SK-N-SH (cell line): ENCODE measurements around the gene UBE2D4. TPM values are rescaled to one million over a fixed set of nuclear protein-coding genes. Genes with fewer than 3 reads are reported as not detected.

Experiments used
- CTCF ChIA-PET: fragments of 300-600, 350-600 bp; formaldehyde crosslinking; extraction: SDS; loops from one replicate; lab custom pipeline; 2021; lab: Yijun Ruan, JAX
- POLR2A ChIA-PET: fragments of 350-600 bp; sonication (Branson Sonifier 250); formaldehyde crosslinking; extraction: SDS; loops from one replicate; lab custom pipeline; 2020; ENCODE audit warnings: antibody characterized with exemption, inconsistent platforms; lab: Yijun Ruan, JAX
- DNase-seq: peaks from one replicate; pipeline ENCODE4 v3.0.0; 2012
- H2AFZ ChIP-seq: fragments of 200-600 bp; sonication (generic); 2 replicates; pipeline ENCODE4 v1.8.1; 2016; ENCODE audit warnings: antibody characterized with exemption, mild to moderate bottlenecking, low read depth
- H3F3A ChIP-seq: fragments of 200-600 bp; sonication (generic); replicated peaks from 2 replicates; pipeline ENCODE3; 2016; ENCODE audit warnings: antibody characterized with exemption, mild to moderate bottlenecking; ENCODE audit not compliant: insufficient read depth
- H3K27ac ChIP-seq, 2 experiments: fragments of 200-500 bp in 1 of 2; fragments of 200-600 bp in 1 of 2; sonication (Bioruptor generic) in 1 of 2; sonication (generic), shearing (Covaris generic) in 1 of 2; 2 replicates each; pipeline versions ENCODE4 v1.5.1 to v1.6.1; 2014 to 2016; ENCODE audit warnings: low read depth in 2 of 2, inconsistent platforms in 1 of 2, low read length in 1 of 2, mild to moderate bottlenecking in 1 of 2, mixed read lengths in 1 of 2
- H3K27me3 ChIP-seq: fragments of 200-600 bp; sonication (generic), shearing (Covaris generic); 2 replicates; pipeline ENCODE4 v1.6.1; 2016; ENCODE audit warnings: mixed run types; ENCODE audit not compliant: insufficient read depth
- H3K36me3 ChIP-seq, 2 experiments: fragments of 200-500 bp in 1 of 2; fragments of 200-600 bp in 1 of 2; sonication (Bioruptor generic) in 1 of 2; sonication (generic) in 1 of 2; replicated peaks in 1 of 2; 2 replicates each; pipeline versions ENCODE3 to v1.5.1; 2014 to 2016; ENCODE audit warnings: low read length in 1 of 2, mild to moderate bottlenecking in 1 of 2; ENCODE audit not compliant: insufficient read depth in 2 of 2, control insufficient read depth in 1 of 2
- H3K4me1 ChIP-seq, 2 experiments: fragments of 200-500 bp in 1 of 2; fragments of 200-600 bp in 1 of 2; sonication (Bioruptor generic) in 1 of 2; sonication (generic), shearing (Covaris generic) in 1 of 2; 2 replicates each; pipeline versions ENCODE4 v1.5.1 to v1.6.1; 2014 to 2016; ENCODE audit warnings: low read depth in 1 of 2, low read length in 1 of 2, mixed run types in 1 of 2; ENCODE audit not compliant: insufficient read depth in 2 of 2, control insufficient read depth in 1 of 2
- H3K4me2 ChIP-seq: fragments of 200-600 bp; sonication (generic), shearing (Covaris generic); 2 replicates; pipeline ENCODE4 v1.6.1; 2017; ENCODE audit warnings: mixed run types
- H3K4me3 ChIP-seq, 2 experiments: fragments of 200-500 bp in 1 of 2; fragments of 200-600 bp in 1 of 2; sonication (Bioruptor generic) in 1 of 2; sonication (generic), shearing (Covaris generic) in 1 of 2; 2 replicates each; pipeline versions ENCODE4 v1.5.1 to v1.8.1; 2014 to 2016; ENCODE audit warnings: low read depth in 2 of 2, inconsistent platforms in 1 of 2, low read length in 1 of 2, mild to moderate bottlenecking in 1 of 2, mixed read lengths in 1 of 2, moderate library complexity in 1 of 2
- H3K79me2 ChIP-seq: fragments of 200-600 bp; sonication (generic); 2 replicates; pipeline ENCODE4 v1.8.1; 2017; ENCODE audit warnings: mild to moderate bottlenecking; ENCODE audit not compliant: insufficient read depth
- H3K9ac ChIP-seq: fragments of 200-600 bp; sonication (generic); 2 replicates; pipeline ENCODE4 v1.6.1; 2017; ENCODE audit warnings: mixed run types
- H3K9me2 ChIP-seq: fragments of 200-600 bp; sonication (generic); 2 replicates; pipeline ENCODE4 v1.6.1; 2017; ENCODE audit warnings: mixed run types
- H3K9me3 ChIP-seq: fragments of 200-600 bp; sonication (generic); 2 replicates; pipeline ENCODE4 v1.6.1; 2017; ENCODE audit warnings: mixed run types, mild to moderate bottlenecking, moderate library complexity
- H4K20me1 ChIP-seq: fragments of 200-600 bp; sonication (generic); 2 replicates; pipeline ENCODE4 v1.6.1; 2017; ENCODE audit warnings: mild to moderate bottlenecking, mixed run types; ENCODE audit not compliant: insufficient read depth
- FOSL2 ChIP-seq: IDR thresholded peaks from 2 replicates; pipeline ENCODE4 v1.4.0; 2012; ENCODE audit warnings: low read depth, mild to moderate bottlenecking, moderate library complexity, borderline replicate concordance
- FOXJ3 ChIP-seq: sonication (generic); formaldehyde crosslinking; IDR thresholded peaks from 2 replicates; pipeline ENCODE4 v1.5.1; 2020; ENCODE audit warnings: mild to moderate bottlenecking, missing genetic modification reagents
- GABPA ChIP-seq: IDR thresholded peaks from 2 replicates; pipeline ENCODE4 v1.4.0; 2012; ENCODE audit warnings: low read depth, mild to moderate bottlenecking
- MAX ChIP-seq: IDR thresholded peaks from 2 replicates; pipeline ENCODE4 v1.4.0; 2012; ENCODE audit warnings: low read depth
- MXI1 ChIP-seq: IDR thresholded peaks from 2 replicates; pipeline ENCODE4 v1.6.1; 2012; ENCODE audit warnings: mild to moderate bottlenecking, low read depth, low read length, improper control_type of control experiment
- RAD21 ChIP-seq: IDR thresholded peaks from 2 replicates; pipeline ENCODE4 v1.6.1; 2012; ENCODE audit warnings: mild to moderate bottlenecking, low read length
- RCOR1 ChIP-seq: fragments of 150-350 bp; IDR thresholded peaks from 2 replicates; pipeline ENCODE4 v1.6.1; 2017; ENCODE audit warnings: antibody characterized with exemption, low read length
- REST ChIP-seq: IDR thresholded peaks from 2 replicates; pipeline ENCODE4 v1.6.1; 2012; ENCODE audit warnings: mild to moderate bottlenecking, low read depth, low read length, moderate library complexity
- TAF1 ChIP-seq: IDR thresholded peaks from 2 replicates; pipeline ENCODE4 v1.6.1; 2012; ENCODE audit warnings: low read depth, mild to moderate bottlenecking, low read length, moderate library complexity, borderline replicate concordance
- WGBS: methylation state at CpG from one replicate; pipeline ENCODE4 v1.1.6; 2017; ENCODE audit warnings: low lambda C conversion rate; 5-methylcytosine and 5-hydroxymethylcytosine counted together
- polyA plus RNA-seq, 3 experiments: library from polyadenylated mRNA; depleted of rRNA; stranded (reverse); fragments of >200 nt; gene quantifications; 2 replicates each; pipeline ENCODE4 v1.2.3, GENCODE V29; 2012

The UBE2D4 gene
- polyA plus RNA-seq, 1 of the 3 experiments (the other 2 are of a cell fraction) = 22.8 TPM

- CTCF ChIA-PET = interaction anchor here (0.6 to 1.2 kb wide), 2 partner anchors 33 to 770 kb away, joined by 4 read pairs; no protein-coding TSS in a partner anchor
- Histone ChIP-seq H3K4me1 (peaks cover 0 to 18% of the 10 kb centered on the region in 2 experiments; a peak in 1 of 4 replicates), H3K9me3 (no peaks in the 10 kb centered on the region), H3K9me2 (no peaks in the 10 kb centered on the region), H4K20me1 (no peaks in the 10 kb centered on the region), H3K9ac (no peak overlapping the region), H3K4me2 (no peak overlapping the region), H2AFZ (no peak overlapping the region), H3K27ac (no peak overlapping the region), H3K27me3 (no peaks in the 10 kb centered on the region), H3K79me2 (no peaks in the 10 kb centered on the region), H3F3A (peaks cover 15% of the 10 kb centered on the region), H3K4me3 (no peak overlapping the region), H3K36me3 (no peaks in the 10 kb centered on the region)
- no peak for DNase-seq
- POLR2A ChIA-PET = no interaction called here
- WGBS = 94% methylated on average over 4 of the region's 4 CpGs
- TF ChIP-seq REST = no peak
- no peak for TF ChIP-seq FOXJ3
- no peak for TF ChIP-seq MXI1
- TF ChIP-seq RAD21 = no peak
- TF ChIP-seq GABPA = no peak
These were observed 3.5 kb upstream of the UBE2D4 start for GRCh38 chr7:43922726-43923125.

- Histone ChIP-seq H3K4me2 (peak overlapping the region; percentile 95), H3K4me3 (peak overlapping the region; percentile 58 to 75), H3K4me1 (peaks cover 0 to 25% of the 10 kb centered on the region in 2 experiments; a peak in 1 of 4 replicates), H3F3A (peaks cover 15% of the 10 kb centered on the region), H3K9me3 (no peaks in the 10 kb centered on the region), H3K27me3 (no peaks in the 10 kb centered on the region), H3K9ac (peak overlapping the region; percentile 57; the same call in 1 of the 2 replicates), H4K20me1 (no peaks in the 10 kb centered on the region), H3K9me2 (no peaks in the 10 kb centered on the region), H2AFZ (peak overlapping the region; percentile 99), H3K79me2 (no peaks in the 10 kb centered on the region)
- CTCF ChIA-PET = interaction anchor here (1.0 to 1.4 kb wide), 4 partner anchors 23 to 344 kb away, joined by 3 to 4 read pairs (median 4); partner anchors contain the start of gene STK17A
- DNase-seq = no peak
- WGBS = 11% methylated on average over 6 of the region's 6 CpGs
- TF ChIP-seq MAX = no peak
- TF ChIP-seq RCOR1 = no peak
- peak; percentile 38 for TF ChIP-seq RAD21
- 0 out of 2 replicates have a peak, but pooled peaks have one; percentile 16 for TF ChIP-seq TAF1
- TF ChIP-seq FOSL2 = no peak
- TF ChIP-seq, all 33 proteins: peak for 2
- H3K36me3 ChIP-seq = no peaks in the 10 kb centered on the region
- peak overlapping the region; percentile 60 to 93 for H3K27ac ChIP-seq
- POLR2A ChIA-PET = interaction anchor here (0.6 to 1.7 kb wide), 13 partner anchors 8 to 995 kb away, joined by 3 to 10 read pairs (median 3); partner anchors contain the start of genes BLVRA and STK17A
These were observed 525 bp downstream of the UBE2D4 start for GRCh38 chr7:43926798-43927123.
